NCI-H1092 treated with DMSO at 0.1 percent for 48 hours (cell line): ENCODE results near the gene STX3.

ENCODE experiments used
- DNase-seq: peaks from one replicate; lab custom pipeline; 2025; lab: John Stamatoyannopoulos, UW

The STX3 gene

GRCh38 chr11:59754859-59755700 is at the start of gene STX3:
Gene STX3 (plus strand): TSS chr11:59755376. CDS start chr11:59755606, 230 bp downstream.
- peak; percentile 37 for DNase-seq

GRCh38 chr11:59706518-59707285 is 48.5 kb upstream of the STX3 start:
- DNase-seq = no peak

- DNase-seq = no peak
Measured at GRCh38 chr11:59707371-59707770, 47.8 kb upstream of the STX3 start.

GRCh38 chr11:59708537-59708936 is 46.6 kb upstream of the STX3 start:
- DNase-seq = no peak

GRCh38 chr11:59710136-59710847 is 44.9 kb upstream of the STX3 start:
- DNase-seq = no peak

GRCh38 chr11:59713745-59714144 is 41.4 kb upstream of the STX3 start, which contains the start of gene OR10V1:
Gene OR10V1 (minus strand): TSS chr11:59713845. CDS start chr11:59713845, 0 bp downstream.
- no peak for DNase-seq

- no peak for DNase-seq
Measured at GRCh38 chr11:59716051-59716450, 39.1 kb upstream of the STX3 start.

GRCh38 chr11:59719556-59719955 is 35.6 kb upstream of the STX3 start:
- DNase-seq = no peak

- DNase-seq = no peak
Measured at GRCh38 chr11:59724066-59724465, 31.1 kb upstream of the STX3 start.

- no peak for DNase-seq
Measured at GRCh38 chr11:59727426-59727825, 27.8 kb upstream of the STX3 start.

- no peak for DNase-seq
Measured at GRCh38 chr11:59728154-59728553, 27.0 kb upstream of the STX3 start.

GRCh38 chr11:59728913-59729312 is 26.3 kb upstream of the STX3 start:
- DNase-seq = no peak

- no peak for DNase-seq
Measured at GRCh38 chr11:59729834-59730233, 25.3 kb upstream of the STX3 start.

- DNase-seq = no peak
Measured at GRCh38 chr11:59730896-59731565, 24.1 kb upstream of the STX3 start.

- DNase-seq = no peak
Measured at GRCh38 chr11:59746111-59746510, 9.1 kb upstream of the STX3 start.

- DNase-seq = peak; percentile 78
Measured at GRCh38 chr11:59753650-59754493, 1.3 kb upstream of the STX3 start.

- peak; percentile 45 for DNase-seq
Measured at GRCh38 chr11:59754494-59754858, 700 bp upstream of the STX3 start.

- peak; percentile 37 for DNase-seq
Measured at GRCh38 chr11:59755701-59756557, 753 bp downstream of the STX3 start.

- no peak for DNase-seq
Measured at GRCh38 chr11:59756558-59756840, 1.3 kb downstream of the STX3 start.

GRCh38 chr11:59756845-59757244 is 1.7 kb downstream of the STX3 start:
- no peak for DNase-seq
